ENCODE results near the gene NCF4. TPM values are rescaled to one million over a fixed set of nuclear protein-coding genes. Genes with fewer than 3 reads are reported as not detected.

The NCF4 gene
- total RNA-seq, 1 experiment from 2014 or later: not detected

DNA sequence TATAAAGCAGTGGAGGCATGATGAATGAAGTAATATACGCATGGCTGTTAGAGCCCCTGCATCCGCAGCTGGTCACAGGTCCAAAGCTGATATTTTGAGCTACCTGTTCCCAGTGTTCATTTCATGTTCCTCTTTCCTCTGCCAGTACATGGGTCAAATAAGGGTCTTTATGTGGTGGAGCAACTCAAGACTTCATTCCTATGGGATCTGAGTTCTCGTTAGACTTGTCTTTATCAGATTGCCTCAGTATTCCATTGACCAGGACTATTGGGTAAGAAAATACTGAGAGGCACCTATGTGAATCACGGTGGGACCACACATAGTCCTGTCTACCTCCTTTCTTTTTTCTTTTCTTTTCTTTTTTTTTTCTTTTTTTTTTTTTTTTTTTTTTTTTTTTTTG, 25.2 kb downstream of the NCF4 start:
- DNase-seq (ENCODE audit: low read depth, low spot score) (no peak), ATAC-seq (no peak)
- in situ Hi-C loops (cut with HindIII; ENCODE audit: low pct_unique_long_range_greater_than_20kb, low sequenced_read_pairs): no loop called here
- peaks cover 2% of the 10 kb centered on the region; the same call in 1 of the 2 replicates for H3K27me3 ChIP-seq (ENCODE audit: control insufficient read depth, insufficient read depth, low read length)
- peaks cover 5% of the 10 kb centered on the region; the same call in 1 of the 2 replicates for H3K9me3 ChIP-seq (ENCODE audit: control insufficient read depth, insufficient read depth, low read depth, low read length)
- ChIA-PET CTCF (no interaction called here), POLR2A (no interaction called here)
- H3K36me3 ChIP-seq (ENCODE audit: control insufficient read depth, insufficient read depth, low read length): no peaks in the 10 kb centered on the region
- H3K27ac ChIP-seq (ENCODE audit: low read length): no peak overlapping the region
- TF ChIP-seq SIN3A (IDR thresholded peaks at IDR 0.05; ENCODE audit: borderline replicate concordance, insufficient read depth, low read depth, low read length): no peak
- TF ChIP-seq, protein P1, sequence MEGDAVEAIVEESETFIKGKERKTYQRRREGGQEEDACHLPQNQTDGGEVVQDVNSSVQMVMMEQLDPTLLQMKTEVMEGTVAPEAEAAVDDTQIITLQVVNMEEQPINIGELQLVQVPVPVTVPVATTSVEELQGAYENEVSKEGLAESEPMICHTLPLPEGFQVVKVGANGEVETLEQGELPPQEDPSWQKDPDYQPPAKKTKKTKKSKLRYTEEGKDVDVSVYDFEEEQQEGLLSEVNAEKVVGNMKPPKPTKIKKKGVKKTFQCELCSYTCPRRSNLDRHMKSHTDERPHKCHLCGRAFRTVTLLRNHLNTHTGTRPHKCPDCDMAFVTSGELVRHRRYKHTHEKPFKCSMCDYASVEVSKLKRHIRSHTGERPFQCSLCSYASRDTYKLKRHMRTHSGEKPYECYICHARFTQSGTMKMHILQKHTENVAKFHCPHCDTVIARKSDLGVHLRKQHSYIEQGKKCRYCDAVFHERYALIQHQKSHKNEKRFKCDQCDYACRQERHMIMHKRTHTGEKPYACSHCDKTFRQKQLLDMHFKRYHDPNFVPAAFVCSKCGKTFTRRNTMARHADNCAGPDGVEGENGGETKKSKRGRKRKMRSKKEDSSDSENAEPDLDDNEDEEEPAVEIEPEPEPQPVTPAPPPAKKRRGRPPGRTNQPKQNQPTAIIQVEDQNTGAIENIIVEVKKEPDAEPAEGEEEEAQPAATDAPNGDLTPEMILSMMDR (IDR thresholded peaks at IDR 0.05): no peak
- TF ChIP-seq POLR2AphosphoS5 (IDR thresholded peaks at IDR 0.05; ENCODE audit: low read depth, low read length): no peak
- TF ChIP-seq, protein P2, sequence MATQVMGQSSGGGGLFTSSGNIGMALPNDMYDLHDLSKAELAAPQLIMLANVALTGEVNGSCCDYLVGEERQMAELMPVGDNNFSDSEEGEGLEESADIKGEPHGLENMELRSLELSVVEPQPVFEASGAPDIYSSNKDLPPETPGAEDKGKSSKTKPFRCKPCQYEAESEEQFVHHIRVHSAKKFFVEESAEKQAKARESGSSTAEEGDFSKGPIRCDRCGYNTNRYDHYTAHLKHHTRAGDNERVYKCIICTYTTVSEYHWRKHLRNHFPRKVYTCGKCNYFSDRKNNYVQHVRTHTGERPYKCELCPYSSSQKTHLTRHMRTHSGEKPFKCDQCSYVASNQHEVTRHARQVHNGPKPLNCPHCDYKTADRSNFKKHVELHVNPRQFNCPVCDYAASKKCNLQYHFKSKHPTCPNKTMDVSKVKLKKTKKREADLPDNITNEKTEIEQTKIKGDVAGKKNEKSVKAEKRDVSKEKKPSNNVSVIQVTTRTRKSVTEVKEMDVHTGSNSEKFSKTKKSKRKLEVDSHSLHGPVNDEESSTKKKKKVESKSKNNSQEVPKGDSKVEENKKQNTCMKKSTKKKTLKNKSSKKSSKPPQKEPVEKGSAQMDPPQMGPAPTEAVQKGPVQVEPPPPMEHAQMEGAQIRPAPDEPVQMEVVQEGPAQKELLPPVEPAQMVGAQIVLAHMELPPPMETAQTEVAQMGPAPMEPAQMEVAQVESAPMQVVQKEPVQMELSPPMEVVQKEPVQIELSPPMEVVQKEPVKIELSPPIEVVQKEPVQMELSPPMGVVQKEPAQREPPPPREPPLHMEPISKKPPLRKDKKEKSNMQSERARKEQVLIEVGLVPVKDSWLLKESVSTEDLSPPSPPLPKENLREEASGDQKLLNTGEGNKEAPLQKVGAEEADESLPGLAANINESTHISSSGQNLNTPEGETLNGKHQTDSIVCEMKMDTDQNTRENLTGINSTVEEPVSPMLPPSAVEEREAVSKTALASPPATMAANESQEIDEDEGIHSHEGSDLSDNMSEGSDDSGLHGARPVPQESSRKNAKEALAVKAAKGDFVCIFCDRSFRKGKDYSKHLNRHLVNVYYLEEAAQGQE (IDR thresholded peaks at IDR 0.05; ENCODE audit: insufficient read depth in 1 of 2, low read depth in 2 of 2, low read length in 1 of 2): no peak
- no peak for TF ChIP-seq TCF7L2 (IDR thresholded peaks at IDR 0.05; ENCODE audit: low read depth, low read length)
- BruUV-seq (replicated peaks): no TSS peak
- intact Hi-C loops (cut with micrococcal nuclease; ENCODE audit: unreplicated experiment): no loop called here
- H3K4me3 ChIP-seq (ENCODE audit: low read depth in 2 of 2, low read length in 2 of 2): no peak overlapping the region
- no peaks in the 10 kb centered on the region for H3K4me1 ChIP-seq (ENCODE audit: control insufficient read depth, insufficient read depth, low read length)

DNA sequence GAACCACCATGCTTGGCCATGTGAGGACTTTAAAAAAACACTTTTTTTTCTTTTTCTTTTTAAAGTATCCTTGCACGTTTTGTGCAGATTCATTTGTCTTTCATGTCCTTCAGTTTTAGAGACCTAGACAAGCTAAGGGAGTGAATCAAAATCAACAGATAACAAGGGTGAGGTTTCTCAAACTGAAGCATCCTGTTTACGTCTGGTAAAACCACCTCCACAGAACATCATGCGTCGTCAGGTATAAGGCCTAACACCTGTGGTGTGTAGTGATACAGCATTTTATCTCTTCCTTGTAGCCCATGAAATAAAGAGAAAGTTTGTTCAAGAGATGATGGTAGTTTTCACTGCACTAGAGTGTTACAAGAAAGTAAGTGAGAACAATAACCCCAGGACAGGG, 26.4 kb downstream of the NCF4 start:
- BruUV-seq (replicated peaks): no TSS peak
- no peak overlapping the region for H3K27ac ChIP-seq (ENCODE audit: low read length)
- peaks cover 2% of the 10 kb centered on the region for H3K27me3 ChIP-seq (ENCODE audit: control insufficient read depth, insufficient read depth, low read length)
- H3K4me3 ChIP-seq (ENCODE audit: low read depth in 2 of 2, low read length in 2 of 2): no peak overlapping the region
- POLR2A ChIA-PET: no interaction called here
- no peaks in the 10 kb centered on the region for H3K4me1 ChIP-seq (ENCODE audit: control insufficient read depth, insufficient read depth, low read length)
- no peak for ATAC-seq
- no peaks in the 10 kb centered on the region for H3K36me3 ChIP-seq (ENCODE audit: control insufficient read depth, insufficient read depth, low read length)
- DNase-seq (ENCODE audit: low read depth, low spot score): no peak
- CTCF ChIA-PET: no interaction called here
- in situ Hi-C loops (cut with HindIII; ENCODE audit: low pct_unique_long_range_greater_than_20kb, low sequenced_read_pairs) (no loop called here), intact Hi-C loops (cut with micrococcal nuclease; ENCODE audit: unreplicated experiment) (no loop called here)
- H3K9me3 ChIP-seq (ENCODE audit: control insufficient read depth, insufficient read depth, low read depth, low read length): no peaks in the 10 kb centered on the region
- TF ChIP-seq, protein P2 (IDR thresholded peaks at IDR 0.05; ENCODE audit: insufficient read depth in 1 of 2, low read depth in 2 of 2, low read length in 1 of 2): no peak
- TF ChIP-seq TCF7L2 (IDR thresholded peaks at IDR 0.05; ENCODE audit: low read depth, low read length): no peak
- TF ChIP-seq, protein P1 (IDR thresholded peaks at IDR 0.05): no peak
- TF ChIP-seq SIN3A (IDR thresholded peaks at IDR 0.05; ENCODE audit: borderline replicate concordance, insufficient read depth, low read depth, low read length): no peak
- no peak for TF ChIP-seq POLR2AphosphoS5 (IDR thresholded peaks at IDR 0.05; ENCODE audit: low read depth, low read length)

All from Panc1 (cell line).